ENCODE measurements around the gene RNF225.
"Not testable (repeated sequence)": the region's sequence is repeated elsewhere in the genome, so short reads cannot be mapped to it uniquely, and the experiment has no call there.

Gene RNF225

DNA sequence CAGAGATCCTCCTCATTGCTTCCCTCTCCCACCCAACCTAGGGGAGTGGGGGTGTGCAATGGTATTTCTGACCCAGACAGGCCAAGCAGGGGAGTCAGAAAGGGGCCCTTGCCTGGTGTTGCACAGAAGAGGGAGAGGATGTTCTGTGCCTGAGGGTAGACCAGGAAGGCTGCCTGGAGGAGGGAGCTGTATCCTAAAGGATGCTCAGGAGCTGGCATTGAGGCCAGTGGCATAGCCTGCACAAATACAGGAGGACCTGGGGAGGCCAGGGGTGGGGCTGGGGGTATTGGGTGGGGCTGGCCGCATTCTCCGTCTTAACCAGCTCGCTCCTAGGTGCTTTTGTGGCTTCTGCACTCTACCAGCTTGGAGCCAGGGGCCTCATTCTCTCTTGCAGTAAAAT, 4.4 kb downstream of the RNF225 start:
- Histone ChIP-seq H3K27ac (no peak overlapping the region), H3K4me3 (no peak overlapping the region)
- DNase-seq (ENCODE audit: low spot score) = no peak
- TF ChIP-seq, protein P1, sequence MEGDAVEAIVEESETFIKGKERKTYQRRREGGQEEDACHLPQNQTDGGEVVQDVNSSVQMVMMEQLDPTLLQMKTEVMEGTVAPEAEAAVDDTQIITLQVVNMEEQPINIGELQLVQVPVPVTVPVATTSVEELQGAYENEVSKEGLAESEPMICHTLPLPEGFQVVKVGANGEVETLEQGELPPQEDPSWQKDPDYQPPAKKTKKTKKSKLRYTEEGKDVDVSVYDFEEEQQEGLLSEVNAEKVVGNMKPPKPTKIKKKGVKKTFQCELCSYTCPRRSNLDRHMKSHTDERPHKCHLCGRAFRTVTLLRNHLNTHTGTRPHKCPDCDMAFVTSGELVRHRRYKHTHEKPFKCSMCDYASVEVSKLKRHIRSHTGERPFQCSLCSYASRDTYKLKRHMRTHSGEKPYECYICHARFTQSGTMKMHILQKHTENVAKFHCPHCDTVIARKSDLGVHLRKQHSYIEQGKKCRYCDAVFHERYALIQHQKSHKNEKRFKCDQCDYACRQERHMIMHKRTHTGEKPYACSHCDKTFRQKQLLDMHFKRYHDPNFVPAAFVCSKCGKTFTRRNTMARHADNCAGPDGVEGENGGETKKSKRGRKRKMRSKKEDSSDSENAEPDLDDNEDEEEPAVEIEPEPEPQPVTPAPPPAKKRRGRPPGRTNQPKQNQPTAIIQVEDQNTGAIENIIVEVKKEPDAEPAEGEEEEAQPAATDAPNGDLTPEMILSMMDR (IDR thresholded peaks at IDR 0.05) = no peak

DNA sequence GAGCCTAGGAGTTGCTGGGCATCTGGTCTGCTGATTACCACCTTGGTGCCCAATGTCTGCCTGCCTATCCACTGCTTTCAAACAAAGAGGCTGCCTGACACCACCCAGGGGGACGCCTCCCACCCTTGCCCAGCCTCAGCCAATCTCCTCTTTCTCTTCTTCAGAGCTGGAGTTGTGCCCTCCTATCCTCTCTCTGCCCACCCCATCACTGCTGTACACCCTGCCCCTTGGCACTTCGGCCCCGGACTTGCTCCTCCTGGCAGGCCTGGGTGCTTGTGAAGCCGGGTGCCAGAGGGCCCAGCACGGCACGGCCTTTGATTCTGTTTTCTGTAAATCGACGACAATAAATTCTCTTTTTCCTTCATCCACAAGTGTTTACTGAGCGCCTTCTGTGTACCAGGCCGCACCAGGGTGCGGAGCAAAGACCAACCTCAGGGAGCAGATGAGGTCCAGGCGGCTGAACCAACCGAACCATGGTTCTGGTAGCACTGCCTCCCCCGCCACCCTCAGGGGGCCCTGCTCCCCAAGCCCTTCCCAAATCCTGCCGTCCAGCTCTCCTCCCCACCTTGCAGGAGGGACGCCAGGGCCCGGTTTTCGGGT, 5.0 kb downstream of the RNF225 start:
- Histone ChIP-seq H3K27ac (peak overlapping the region in 1 of 2 donors; percentile 38), H3K4me3 (peak overlapping the region; percentile 72)
- no peak for DNase-seq (ENCODE audit: low spot score)
- TF ChIP-seq, protein P1 (IDR thresholded peaks at IDR 0.05) = no peak

DNA sequence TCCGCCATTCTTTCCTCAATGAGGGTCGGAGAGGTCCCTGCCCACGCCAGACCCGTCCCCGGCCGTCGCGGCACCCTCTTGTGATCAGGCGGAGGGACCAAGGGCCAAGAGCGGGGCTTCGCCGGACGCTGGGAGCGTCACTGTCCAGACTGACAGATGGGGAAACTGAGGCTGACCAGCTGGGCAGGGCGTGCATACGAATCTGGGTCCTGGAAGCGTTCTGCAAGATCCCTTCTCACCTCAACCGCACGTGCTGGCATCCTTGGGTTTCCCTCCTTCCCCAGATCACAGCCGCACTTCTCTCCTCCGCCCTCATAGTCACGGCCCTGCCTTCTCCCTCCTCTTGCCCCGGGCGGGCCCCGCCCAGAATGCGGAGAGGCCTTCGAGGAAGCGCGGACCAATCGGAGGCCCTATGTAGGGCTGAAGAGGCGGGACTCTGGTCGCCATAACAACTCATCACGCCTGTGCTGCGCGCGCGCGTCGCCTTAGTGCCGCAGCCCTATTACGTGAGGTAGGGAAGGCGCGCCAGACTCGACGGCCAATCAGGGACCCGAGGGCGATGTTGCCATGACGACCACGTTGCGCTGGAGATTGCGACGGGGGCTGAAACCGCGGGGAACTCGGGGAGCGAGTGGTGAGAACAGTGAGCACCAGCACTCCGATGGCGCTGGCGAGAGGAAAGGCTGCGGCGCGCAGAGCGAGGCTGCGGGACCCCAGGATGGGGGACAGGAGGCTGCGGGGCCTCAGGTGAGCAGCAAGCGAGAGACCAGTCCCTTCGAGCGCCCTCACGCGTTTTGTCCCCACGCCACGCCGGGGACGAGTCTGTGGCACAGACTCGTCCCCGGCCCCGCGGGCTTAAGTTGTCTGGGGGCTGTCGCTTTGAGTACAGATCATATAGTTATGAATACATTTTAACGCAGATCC, 5.7 kb downstream of the RNF225 start:
- peak overlapping the region; percentile 72 for H3K4me3 ChIP-seq
- H3K27ac ChIP-seq = peak overlapping the region; percentile 38 to 71
- peak; percentile 99 for DNase-seq (ENCODE audit: low spot score)
- TF ChIP-seq, protein P1 (IDR thresholded peaks at IDR 0.05) = no peak

DNA sequence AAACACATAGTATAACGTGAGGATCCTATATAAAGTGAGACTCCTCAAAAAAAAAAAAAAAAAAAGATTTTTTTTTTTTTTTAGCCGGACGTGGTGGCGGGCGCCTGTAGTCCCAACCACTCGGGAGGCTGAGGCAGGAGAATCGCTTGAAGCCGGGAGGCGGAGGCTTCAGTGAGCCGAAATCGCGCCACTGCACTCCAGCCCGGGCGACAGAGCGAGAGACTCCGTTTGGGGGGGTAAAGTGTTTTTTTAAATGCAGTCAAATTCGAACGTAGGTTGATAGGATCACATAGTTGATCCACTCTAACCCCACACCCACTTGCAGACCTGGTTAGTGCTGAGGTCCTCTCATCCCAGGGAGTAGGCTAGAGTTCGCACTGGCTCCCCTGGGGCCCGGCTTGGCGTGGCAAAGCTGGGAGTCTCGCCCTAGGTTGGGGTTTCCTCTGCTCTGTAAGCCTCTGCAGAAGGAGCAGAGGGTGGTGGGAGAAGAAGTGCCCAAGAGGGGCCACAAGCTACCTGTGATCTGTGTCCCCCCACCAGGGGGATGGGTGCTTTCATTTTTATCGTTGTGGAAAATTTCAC, 6.5 kb downstream of the RNF225 start:
- peak overlapping the region in 1 of 2 donors; percentile 21 for H3K27ac ChIP-seq
- H3K4me3 ChIP-seq = peak overlapping the region; percentile 72
- peak; percentile 72 for DNase-seq (ENCODE audit: low spot score)
- TF ChIP-seq, protein P1 (IDR thresholded peaks at IDR 0.05) = no peak

DNA sequence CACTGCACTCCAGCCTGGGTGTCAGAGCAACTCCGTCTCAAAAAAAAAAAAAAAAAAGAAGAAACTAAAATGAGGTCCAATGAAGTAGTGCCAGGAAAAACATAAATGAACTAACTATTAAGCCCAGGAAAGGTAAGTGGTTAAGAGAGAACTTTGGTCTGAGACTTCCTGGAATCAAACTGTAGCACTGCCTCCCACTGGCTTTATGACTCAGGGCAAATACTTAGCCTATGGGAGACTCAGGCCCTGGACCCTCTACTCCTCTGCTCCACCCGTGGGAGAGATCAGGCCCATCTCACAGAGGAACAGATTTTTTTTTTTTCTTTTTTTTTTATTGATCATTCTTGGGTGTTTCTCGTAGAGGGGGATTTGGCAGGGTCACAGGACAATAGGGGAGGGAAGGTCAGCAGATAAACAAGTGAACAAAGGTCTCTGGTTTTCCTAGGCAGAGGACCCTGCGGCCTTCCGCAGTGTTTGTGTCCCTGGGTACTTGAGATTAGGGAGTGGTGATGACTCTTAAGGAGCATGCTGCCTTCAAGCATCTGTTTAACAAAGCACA, 8.5 kb downstream of the RNF225 start:
- DNase-seq (ENCODE audit: low spot score); H3K27ac ChIP-seq; H3K4me3 ChIP-seq: not testable (repeated sequence)

DNA sequence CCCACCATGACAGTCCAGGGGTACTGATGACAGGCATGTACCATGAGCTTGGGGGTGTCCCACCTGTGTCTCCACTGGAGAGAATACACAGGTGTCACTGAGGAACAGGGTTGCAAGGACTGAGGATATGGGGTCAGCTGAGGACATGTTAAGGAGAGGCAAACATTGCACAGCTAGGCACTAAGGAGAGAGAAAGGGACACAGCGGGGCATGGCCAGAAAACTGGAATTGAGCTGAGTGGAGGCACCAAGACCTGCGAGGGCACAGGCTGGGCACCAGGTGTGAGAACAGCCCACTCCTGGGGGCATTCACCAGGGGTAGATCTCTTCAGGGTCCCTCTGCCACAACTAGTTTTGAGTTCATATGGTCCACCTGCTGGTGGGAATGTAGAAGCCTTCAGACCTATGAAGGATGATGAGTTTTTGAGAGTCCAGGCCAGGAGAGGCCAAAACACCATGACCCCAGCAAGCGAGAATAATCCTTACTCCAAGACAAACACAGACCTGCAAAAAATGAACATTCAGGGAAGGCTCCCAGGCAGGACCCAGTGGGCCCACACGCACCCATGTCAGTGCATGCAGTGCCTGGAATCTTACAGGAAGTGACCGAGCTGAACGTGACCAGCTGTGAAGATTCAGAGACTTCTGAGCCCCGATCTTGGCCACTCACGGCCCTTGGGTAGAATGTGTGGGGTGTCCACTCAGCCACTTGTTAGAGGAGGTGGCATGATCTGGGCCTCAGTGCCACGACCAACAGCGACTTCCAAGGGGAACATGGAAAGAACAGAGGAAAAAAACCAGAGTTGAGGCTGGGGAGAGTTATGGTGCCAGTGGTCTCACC, 11.6 kb downstream of the RNF225 start:
- DNase-seq (ENCODE audit: low spot score) = no peak
- TF ChIP-seq, protein P1 (IDR thresholded peaks at IDR 0.05) = no peak
- Histone ChIP-seq H3K27ac (peak overlapping the region in 1 of 2 donors; percentile 90), H3K4me3 (peak overlapping the region; percentile 90)
